PC-9 (cell line): Measurements from ENCODE around the gene ASB10. TPM values are rescaled to one million over a fixed set of nuclear protein-coding genes. Genes with fewer than 3 reads are reported as not detected.

Source experiments
- BruUV-seq: library from RNA; stranded (reverse); fragments of 400-500 nt; replicated peaks from 2 replicates; lab custom pipeline; 2021; lab: Mats Ljungman, UMichigan
- CTCF ChIA-PET: fragments of 300-600 bp; sonication (Branson Sonifier 250); formaldehyde crosslinking; loops from one replicate; lab custom pipeline; 2022; ENCODE audit warnings: antibody characterized with exemption; lab: Charles Lee
- POLR2A ChIA-PET: fragments of 300-600 bp; sonication (Branson Sonifier 250); formaldehyde crosslinking; loops from one replicate; lab custom pipeline; 2022; ENCODE audit warnings: antibody characterized with exemption; ENCODE audit not compliant: unreplicated experiment; lab: Charles Lee
- DNase-seq, 2 experiments: peaks; one replicate each; pipeline versions ENCODE4 v3.0.0 to v3.0.0-alpha.2; 2015 to 2022; ENCODE audit warnings: mixed read lengths in 1 of 2
- H2AFZ ChIP-seq: fragments of 200-600 bp; sonication (generic); 2 replicates; pipeline ENCODE4 v1.8.1; 2017; ENCODE audit warnings: antibody characterized with exemption
- H3F3A ChIP-seq: fragments of 200-600 bp; sonication (generic); 2 replicates; pipeline ENCODE4 v1.8.1; 2017; ENCODE audit warnings: antibody characterized with exemption, mild to moderate bottlenecking, low read depth; ENCODE audit not compliant: insufficient read depth
- H3K27ac ChIP-seq: fragments of 200-600 bp; sonication (generic); 2 replicates; pipeline ENCODE4 v1.6.1; 2016; ENCODE audit warnings: mixed run types
- H3K27me3 ChIP-seq: fragments of 200-600 bp; sonication (generic); 2 replicates; pipeline ENCODE4 v1.6.1; 2016; ENCODE audit warnings: low read depth, mixed run types; ENCODE audit not compliant: insufficient read depth
- H3K36me3 ChIP-seq: fragments of 200-600 bp; sonication (generic); 2 replicates; pipeline ENCODE4 v1.6.1; 2016; ENCODE audit warnings: low read depth, mixed run types
- H3K4me1 ChIP-seq: fragments of 200-600 bp; sonication (generic); replicated peaks from 2 replicates; pipeline ENCODE4 v1.6.1; 2016; ENCODE audit warnings: mixed run types; ENCODE audit not compliant: insufficient read depth
- H3K4me2 ChIP-seq: fragments of 200-600 bp; sonication (generic); 2 replicates; pipeline ENCODE4 v1.6.1; 2017; ENCODE audit warnings: mixed run types
- H3K4me3 ChIP-seq: fragments of 200-600 bp; sonication (generic); 2 replicates; pipeline ENCODE4 v1.6.1; 2016; ENCODE audit warnings: mixed run types
- H3K79me2 ChIP-seq: fragments of 200-600 bp; sonication (generic); 2 replicates; pipeline ENCODE4 v1.6.1; 2017; ENCODE audit warnings: low read depth, mixed run types
- H3K9me2 ChIP-seq: fragments of 200-600 bp; sonication (generic); 2 replicates; pipeline ENCODE4 v1.8.1; 2017; ENCODE audit warnings: mild to moderate bottlenecking; ENCODE audit not compliant: insufficient read depth
- H3K9me3 ChIP-seq: fragments of 200-600 bp; sonication (generic); 2 replicates; pipeline ENCODE4 v1.8.1; 2016; ENCODE audit warnings: low read depth; ENCODE audit not compliant: insufficient read depth
- H4K20me1 ChIP-seq: fragments of 200-600 bp; sonication (generic); 2 replicates; pipeline ENCODE4 v1.8.1; 2017; ENCODE audit not compliant: insufficient read depth
- CTCF ChIP-seq: fragments of 200-600 bp; sonication (generic); conservative IDR thresholded peaks from 2 replicates; pipeline ENCODE4 v1.6.1; 2017; ENCODE audit warnings: mixed run types, antibody characterized with exemption, mild to moderate bottlenecking, moderate library complexity
- EZH2 ChIP-seq: fragments of 200-600 bp; sonication (generic); IDR thresholded peaks from 2 replicates; pipeline ENCODE4 v1.8.0; 2017; ENCODE audit warnings: antibody characterized with exemption, low read depth
- intact Hi-C: fragments of 100-400 bp; cut with micrococcal nuclease; formaldehyde crosslinking; loops from one replicate; pipeline ENCODE4 v1.10.0; 2022; ENCODE audit not compliant: unreplicated experiment
- total RNA-seq: library from RNA; stranded (reverse); gene quantifications from 2 replicates; pipeline ENCODE4 v1.2.3, GENCODE V29; 2021

The ASB10 gene
- total RNA-seq, 1 experiment from 2014 or later: not detected

GRCh38 chr7:151178831-151179230 is 8.2 kb downstream of the ASB10 start:
- TF ChIP-seq CTCF (no peak), EZH2 (no peak)
- Histone ChIP-seq H3K4me3 (no peak overlapping the region), H3F3A (no peaks in the 10 kb centered on the region), H3K27me3 (peaks cover 86% of the 10 kb centered on the region), H3K27ac (no peak overlapping the region), H3K36me3 (no peaks in the 10 kb centered on the region), H3K9me2 (no peaks in the 10 kb centered on the region), H4K20me1 (no peaks in the 10 kb centered on the region; the same call in 1 of the 2 replicates), H2AFZ (no peak overlapping the region), H3K9me3 (no peaks in the 10 kb centered on the region), H3K79me2 (no peaks in the 10 kb centered on the region), H3K4me2 (no peak overlapping the region), H3K4me1 (no peaks in the 10 kb centered on the region)
- intact Hi-C loops: loop anchor here (10.0 kb wide), 1 partner anchor 894 kb away; no protein-coding TSS in a partner anchor
- BruUV-seq: no TSS peak
- ChIA-PET POLR2A (no interaction called here), CTCF (no interaction called here)
- no peak for DNase-seq

- H3K79me2 ChIP-seq: no peaks in the 10 kb centered on the region
- no peaks in the 10 kb centered on the region for H3K9me3 ChIP-seq
- intact Hi-C loops: loop anchor here (10.0 kb wide), 1 partner anchor 893 kb away; no protein-coding TSS in a partner anchor
- no peak overlapping the region for H3K4me3 ChIP-seq
- CTCF ChIA-PET: interaction anchor here (0.6 to 1.0 kb wide), 2 partner anchors 9 to 152 kb away, joined by 3 to 7 read pairs; no protein-coding TSS in a partner anchor
- H3K36me3 ChIP-seq: no peaks in the 10 kb centered on the region
- H4K20me1 ChIP-seq: no peaks in the 10 kb centered on the region; the same call in 1 of the 2 replicates
- no TSS peak for BruUV-seq
- H3K9me2 ChIP-seq: no peaks in the 10 kb centered on the region
- peaks cover 80% of the 10 kb centered on the region for H3K27me3 ChIP-seq
- no peak overlapping the region for H2AFZ ChIP-seq
- POLR2A ChIA-PET: no interaction called here
- H3K4me2 ChIP-seq: no peak overlapping the region
- DNase-seq: no peak
- H3K4me1 ChIP-seq: no peaks in the 10 kb centered on the region
- no peaks in the 10 kb centered on the region for H3F3A ChIP-seq
- no peak overlapping the region for H3K27ac ChIP-seq
- TF ChIP-seq EZH2: no peak
Measured at GRCh38 chr7:151178236-151178635, 8.8 kb downstream of the ASB10 start.

GRCh38 chr7:151177310-151177709 is 9.7 kb downstream of the ASB10 start:
- CTCF ChIA-PET: interaction anchor here (0.6 to 1.0 kb wide), 2 partner anchors 8 to 151 kb away, joined by 3 to 7 read pairs; no protein-coding TSS in a partner anchor
- no peaks in the 10 kb centered on the region for H3F3A ChIP-seq
- no peaks in the 10 kb centered on the region for H3K9me3 ChIP-seq
- no peak overlapping the region for H3K4me3 ChIP-seq
- no peak for DNase-seq
- no peak for TF ChIP-seq CTCF
- POLR2A ChIA-PET: no interaction called here
- H3K27me3 ChIP-seq: peaks cover 72% of the 10 kb centered on the region
- no peaks in the 10 kb centered on the region for H3K79me2 ChIP-seq
- H3K4me2 ChIP-seq: no peak overlapping the region
- no peaks in the 10 kb centered on the region for H3K9me2 ChIP-seq
- intact Hi-C loops: loop anchor here (10.0 kb wide), 1 partner anchor 893 kb away; no protein-coding TSS in a partner anchor
- H3K27ac ChIP-seq: no peak overlapping the region
- H3K36me3 ChIP-seq: no peaks in the 10 kb centered on the region
- H2AFZ ChIP-seq: no peak overlapping the region
- no TSS peak for BruUV-seq
- H4K20me1 ChIP-seq: no peaks in the 10 kb centered on the region; the same call in 1 of the 2 replicates
- H3K4me1 ChIP-seq: no peaks in the 10 kb centered on the region
